NCI-H1048 (cell line): ENCODE data around the gene ZFP64.
"Not testable (repeated sequence)": the region's sequence is repeated elsewhere in the genome, so short reads cannot be mapped to it uniquely, and the experiment has no call there.

Experiments
- DNase-seq: peaks from one replicate; lab custom pipeline; 2025; lab: John Stamatoyannopoulos, UW

The ZFP64 gene

DNA sequence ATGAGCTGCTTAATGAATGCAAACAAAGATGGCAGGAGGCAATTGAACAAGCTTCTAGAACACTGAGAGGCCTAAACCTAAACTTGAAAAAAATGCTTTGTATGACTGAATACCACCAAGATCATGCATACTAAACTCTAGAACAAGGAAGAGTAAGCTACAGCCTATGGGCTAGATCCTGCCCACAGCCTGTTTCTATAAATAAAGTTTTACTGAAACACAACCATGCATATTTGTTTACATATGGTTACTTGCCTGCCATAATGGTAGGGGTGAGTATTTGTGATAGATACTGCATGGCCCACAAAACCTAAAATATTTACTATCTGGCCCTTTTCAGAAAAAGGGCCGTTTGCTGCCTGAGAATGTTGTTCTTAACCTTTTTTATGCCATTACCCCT, 37.0 kb downstream of the ZFP64 start:
- no peak for DNase-seq

DNA sequence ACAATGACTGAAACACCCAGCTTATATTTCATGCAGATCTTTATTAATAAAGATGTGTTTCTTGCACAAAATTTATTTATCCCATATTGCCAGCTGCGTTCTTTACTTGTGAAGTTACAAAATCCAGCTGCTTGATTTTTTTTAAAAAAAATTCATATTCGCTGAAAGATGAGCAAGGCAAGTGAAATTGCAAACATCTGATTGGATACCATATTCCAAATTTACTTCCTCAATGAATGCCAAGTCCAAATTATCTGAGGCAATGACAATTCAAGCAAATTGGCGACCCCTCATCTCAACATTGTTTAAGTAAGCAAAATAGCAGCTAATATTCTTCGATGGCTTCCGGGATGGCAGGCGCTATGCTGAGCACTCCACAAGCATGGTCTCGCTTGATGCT, 37.7 kb downstream of the ZFP64 start:
- DNase-seq, result no peak

DNA sequence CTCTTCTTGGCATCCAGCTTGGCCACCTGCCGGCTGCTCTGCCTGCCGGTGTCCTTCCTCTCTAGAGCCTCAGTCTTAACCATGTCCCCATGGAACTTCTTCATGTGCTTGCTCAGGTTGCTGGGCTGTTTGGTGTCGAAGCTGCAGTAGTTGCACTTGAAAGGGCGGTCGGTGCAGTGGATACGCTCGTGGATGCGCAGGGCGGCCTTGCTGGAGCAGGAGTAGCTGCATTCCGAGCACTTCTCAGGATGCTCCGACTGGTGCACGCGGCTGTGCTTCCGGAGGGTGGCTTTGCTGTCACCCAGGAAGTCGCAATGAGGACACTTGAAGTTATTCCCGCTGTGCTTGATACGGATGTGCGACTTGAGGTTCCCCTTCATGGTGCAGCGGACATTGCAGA, 38.7 kb downstream of the ZFP64 start:
- no peak for DNase-seq

DNA sequence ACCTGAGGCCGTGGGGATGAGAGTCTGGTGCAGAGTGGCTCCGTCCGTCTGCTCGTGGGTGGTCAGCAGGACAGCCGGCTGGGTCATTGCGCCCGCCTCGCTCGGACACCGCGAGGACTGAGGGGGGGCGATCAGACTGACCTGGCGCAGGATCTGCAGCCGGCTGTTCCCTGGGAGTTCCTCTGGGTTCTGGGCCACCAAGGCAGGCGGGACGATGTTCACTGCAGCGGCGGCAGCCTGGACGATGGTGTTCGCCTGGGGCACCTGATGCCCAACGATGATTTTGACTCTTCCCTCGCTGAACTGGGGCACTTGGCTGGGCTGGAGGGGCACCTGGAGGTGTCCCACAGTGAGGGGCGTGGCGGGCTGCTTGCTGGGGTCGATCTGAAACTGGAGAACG, 39.2 kb downstream of the ZFP64 start:
- no peak for DNase-seq

DNA sequence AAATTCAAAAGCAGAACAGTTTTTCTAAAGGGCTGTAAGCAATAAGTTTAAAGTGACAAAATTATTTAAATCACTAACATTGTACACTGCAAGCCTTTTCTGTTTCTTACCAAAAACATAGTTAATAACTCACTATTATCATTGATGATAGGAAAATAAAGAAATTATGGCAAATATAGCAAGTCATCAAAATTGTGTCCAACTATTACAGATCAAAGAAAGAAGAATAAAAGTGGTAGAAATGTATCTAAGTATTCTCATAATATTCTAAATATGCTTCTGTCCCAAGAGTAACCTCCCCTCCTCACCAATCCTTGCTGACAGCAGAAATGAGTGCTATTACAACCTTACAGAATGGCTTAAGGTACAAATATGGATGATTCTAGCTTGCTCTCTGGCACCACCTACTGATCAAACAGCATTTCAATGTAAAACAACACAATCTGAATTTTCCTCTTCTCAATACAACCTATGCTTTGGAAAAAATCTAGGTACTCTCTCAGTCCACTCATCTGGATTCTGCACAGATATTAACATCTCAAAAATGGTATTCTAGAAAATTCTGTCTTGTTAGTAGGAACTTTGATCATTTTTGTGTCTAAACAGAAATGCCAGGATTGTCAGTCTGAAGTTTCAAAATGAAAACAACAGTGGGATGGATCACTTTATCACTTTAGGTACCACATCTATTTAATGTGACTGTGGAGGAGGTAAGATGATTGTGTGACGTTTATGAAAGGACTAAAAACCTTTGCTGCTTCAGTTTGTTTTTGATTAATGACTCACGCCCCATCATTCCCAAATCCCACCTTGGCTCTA, 40.9 kb downstream of the ZFP64 start:
- DNase-seq, result no peak

DNA sequence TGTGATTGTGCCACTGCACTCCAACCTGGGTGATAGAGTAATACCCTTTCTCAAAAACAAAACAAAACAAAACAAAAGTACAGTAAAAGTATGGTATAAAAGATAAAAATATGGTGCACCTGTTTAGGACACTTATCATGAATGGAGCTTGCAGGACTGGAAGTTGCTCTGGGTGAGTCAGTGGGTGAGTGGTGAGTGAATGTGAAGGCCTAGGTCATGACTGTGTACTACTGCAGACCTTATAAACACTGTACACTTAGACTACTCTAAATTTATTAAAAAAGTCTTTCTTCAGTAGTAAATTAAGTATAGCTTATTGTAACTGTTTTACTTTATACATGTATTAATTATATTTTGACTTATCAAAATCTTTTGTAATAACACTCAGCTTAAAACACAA, 46.0 kb downstream of the ZFP64 start:
- DNase-seq, result no peak

DNA sequence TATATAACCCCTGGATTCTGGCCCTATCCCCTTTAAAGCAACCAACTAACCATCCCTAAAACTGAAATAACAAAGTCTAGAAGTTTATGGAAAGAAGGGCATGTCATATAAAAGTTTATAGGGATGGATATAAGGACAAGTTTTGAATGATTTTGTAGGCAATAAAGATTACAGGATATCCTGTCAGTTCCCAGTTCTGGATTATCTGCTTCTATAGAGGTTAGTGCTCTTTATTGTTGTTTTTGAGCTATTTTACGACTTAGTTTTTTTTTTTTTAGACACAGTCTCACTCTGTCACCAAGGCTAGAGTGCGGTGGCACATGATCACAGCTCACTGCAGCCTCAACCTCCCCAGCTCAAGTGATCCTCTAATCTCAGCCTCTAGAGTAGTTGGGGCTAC, 48.3 kb downstream of the ZFP64 start:
- no peak for DNase-seq

DNA sequence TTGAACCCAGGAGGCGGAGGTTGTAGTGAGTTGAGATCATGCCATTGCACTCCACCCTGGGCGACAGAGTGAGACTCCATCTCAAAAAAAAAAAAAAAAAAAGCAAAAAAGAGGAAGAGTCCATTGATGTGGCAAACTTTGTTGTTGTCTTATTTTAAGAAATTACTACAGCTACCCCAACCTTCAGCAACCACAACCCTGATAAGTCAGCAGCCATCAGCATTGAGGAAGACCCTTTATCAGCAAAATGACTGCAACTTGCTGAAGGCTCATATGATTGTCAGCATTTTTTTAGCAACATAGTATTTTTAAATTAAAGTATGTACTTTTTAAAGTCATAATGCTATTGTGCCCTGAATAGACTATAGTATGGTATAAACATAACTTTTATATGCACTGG, 48.8 kb downstream of the ZFP64 start:
- DNase-seq, result no peak

DNA sequence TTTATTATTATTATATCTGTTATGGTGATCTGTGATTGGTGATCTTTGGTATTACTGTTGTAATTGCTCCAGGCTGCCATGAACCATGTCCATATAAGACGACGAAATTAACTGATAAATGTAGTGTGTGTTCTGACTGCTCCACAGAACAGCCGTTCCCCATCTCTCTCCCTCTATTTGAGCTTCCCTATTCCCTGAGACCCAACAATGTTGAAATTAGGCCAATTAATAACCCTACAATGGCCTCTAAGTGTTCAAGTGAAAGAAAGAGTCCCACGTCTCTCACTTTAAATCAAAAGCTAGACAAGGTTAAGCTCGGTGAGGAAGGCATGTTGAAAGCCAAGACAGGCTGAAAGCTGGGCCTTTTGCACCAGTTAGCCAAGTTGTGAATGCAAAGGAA, 51.6 kb downstream of the ZFP64 start:
- no peak for DNase-seq

DNA sequence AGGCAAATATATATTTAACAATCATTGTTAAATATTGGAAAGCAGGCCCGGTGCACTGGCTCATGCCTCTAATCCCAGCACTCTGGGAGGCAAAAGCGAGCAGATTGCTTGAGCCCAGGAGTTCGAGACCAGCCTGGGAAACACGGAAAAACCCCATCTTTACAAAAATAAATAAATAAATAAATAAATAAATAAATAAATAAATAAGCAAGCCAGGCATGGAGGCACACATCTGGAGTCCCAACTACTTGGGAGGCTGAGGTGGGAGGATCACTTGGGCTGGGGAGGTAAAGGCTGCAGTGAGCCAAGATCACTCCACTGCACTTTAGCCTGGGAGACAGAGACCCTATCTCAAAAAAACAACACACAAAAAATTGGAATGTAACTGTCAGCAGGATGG, 53.7 kb downstream of the ZFP64 start:
- DNase-seq, result no peak

DNA sequence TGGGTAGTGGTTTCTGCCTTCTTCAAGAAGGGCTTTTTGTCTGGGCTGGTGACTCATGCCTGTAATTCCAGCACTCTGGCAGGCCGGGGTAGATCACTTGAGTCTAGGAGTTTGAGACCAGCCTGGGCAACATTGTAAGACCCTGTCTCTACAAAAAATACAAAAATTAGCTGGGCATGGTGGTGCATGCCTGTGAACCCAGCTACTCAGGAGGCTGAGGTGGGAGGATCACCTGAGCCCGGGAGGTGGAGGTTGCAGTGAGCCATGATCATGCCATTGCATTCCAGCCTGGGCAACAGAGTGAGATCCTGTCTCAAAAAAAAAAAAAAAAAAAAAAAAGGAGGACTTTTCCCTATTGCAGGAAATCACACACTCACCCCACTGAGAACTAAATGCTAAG, 57.9 kb downstream of the ZFP64 start:
- DNase-seq, result not testable (repeated sequence)

DNA sequence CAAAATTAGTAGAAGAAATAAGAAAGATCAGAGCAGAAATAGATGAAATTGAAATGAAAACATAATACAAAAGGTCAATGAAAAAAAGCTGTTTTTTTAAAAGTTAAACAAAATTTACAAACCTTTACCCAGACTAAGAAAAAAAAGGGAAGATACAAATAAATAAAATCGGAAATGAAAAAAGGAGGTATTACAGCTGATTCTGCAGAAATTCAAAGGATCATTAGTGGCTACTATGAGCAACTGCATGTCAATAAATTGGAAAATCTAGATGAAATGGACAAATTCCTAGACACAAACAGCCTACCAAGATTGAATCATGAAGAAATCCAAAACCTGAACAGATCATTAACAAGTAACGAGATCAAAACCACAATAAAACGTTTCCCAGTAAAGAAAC, 59.2 kb downstream of the ZFP64 start:
- DNase-seq, result no peak

DNA sequence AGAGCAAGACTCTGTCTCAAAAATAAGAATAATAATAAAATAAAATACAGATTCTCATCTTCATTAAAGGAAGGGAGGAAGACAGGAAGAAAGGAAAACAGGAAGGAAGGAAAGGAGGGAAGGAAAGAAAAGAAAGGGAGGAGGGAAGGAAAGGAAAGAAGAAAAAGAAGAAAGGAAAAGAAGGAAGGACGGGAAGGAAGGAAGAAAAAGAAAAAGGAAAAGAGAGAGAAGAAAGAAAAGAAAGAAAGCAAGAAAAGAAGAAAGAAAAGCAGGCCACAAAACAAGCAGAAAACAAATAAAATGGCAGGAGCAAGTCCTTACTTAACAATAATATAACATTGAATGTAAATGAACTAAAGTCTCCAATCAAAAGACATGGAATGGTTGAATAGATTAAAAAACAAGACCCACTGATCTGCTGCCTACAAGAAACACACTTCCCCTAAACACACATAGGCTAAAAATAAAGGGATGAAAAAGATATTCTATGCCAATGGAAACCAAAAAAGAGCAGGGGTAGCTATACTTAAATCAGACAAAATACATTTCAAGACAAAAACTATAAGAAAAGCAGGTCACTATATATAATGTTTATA, 60.4 kb downstream of the ZFP64 start:
- no peak for DNase-seq

DNA sequence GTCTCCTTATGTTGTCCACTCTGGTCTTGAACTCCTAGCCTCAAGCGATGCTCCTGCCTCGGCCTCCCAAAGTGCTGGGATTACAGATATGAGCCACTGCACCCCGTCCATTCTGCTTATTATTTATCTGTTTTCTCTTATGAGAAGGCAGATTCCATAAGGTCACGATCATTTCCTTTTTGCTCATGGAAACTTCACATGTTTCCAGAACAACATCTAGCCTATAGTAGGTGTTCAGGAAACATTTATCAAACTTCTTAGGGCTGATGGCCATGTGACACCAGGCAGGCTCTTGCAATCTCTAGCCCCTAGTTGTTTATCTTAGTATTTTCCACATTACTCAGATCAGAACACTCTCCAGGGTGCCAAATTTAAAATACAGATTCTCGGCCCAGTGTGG, 61.2 kb downstream of the ZFP64 start:
- no peak for DNase-seq

DNA sequence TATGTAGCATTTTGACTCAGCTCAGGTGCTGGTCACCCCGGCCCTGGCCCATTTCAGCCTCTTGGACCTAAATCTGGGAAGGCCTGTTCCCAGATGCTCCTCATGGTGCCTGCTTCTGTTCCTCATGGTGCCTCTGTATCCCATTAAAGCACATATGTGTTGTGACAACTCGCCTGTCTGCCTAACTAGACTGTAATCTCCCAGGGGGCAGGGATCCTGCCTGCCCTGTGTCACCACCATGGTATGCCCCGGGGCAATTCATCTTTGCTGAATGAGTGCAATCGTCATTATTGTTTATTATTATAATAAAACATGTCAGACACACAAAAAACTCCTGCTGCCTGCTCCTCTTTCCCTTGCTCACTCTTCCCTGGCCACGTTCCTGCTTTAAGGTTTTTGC, 62.0 kb downstream of the ZFP64 start:
- no peak for DNase-seq

DNA sequence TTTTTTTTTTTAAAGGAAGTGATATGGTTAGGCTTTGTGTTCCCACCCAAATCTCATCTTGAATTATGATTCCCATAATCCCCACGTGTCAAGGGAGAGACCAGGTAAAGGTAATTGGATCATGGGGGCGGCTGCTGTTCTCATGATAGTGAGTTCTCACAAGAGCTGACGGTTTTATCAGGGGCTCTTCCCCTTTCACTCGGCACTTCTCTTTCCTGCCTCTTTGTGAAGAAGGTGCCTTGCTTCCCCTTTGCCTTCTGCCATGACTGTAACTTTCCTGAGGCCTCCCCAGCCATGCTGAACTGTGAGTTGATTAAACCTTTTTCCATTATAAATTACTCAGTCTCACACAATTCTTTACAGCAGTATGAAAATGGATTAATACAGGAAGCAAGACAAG, 64.3 kb downstream of the ZFP64 start:
- no peak for DNase-seq

DNA sequence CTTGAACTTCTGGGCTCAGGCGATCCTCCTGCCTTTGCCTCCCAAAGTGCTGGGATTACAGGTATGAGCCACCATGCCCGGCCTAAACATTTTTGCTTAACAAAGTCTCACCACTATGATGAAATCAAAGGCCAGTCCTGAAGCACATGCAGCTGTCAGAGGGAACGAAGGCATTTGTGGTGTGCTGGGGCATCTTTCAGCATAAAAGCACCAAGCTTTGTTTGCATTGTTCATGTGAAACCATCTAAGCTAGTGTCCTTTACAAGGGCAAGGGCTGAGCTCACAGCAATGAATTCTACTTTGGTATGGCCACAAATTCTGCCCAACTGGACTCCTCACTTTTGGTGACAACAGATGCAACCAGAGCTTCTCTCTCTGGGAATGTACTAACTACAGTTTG, 66.8 kb downstream of the ZFP64 start:
- no peak for DNase-seq

DNA sequence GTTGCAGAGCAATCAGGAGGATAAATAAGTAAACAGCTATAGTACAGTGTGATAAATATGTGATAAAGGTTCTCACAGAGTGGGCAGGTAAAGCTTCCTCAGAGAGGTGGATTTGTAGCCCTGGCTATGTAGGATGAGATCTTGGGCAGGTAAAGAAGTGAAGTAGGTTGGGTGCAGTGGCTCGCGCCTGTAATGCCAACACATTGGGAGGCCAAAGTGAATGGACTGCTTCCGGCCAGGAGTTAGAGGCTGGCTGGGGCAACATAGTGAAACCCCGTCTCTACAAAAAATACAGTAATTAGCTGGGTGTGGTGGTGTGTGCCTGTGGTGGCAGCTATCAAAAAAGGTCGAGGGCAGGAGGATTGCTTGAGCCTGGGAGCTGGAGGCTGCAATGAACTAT, 72.9 kb downstream of the ZFP64 start:
- DNase-seq, result no peak

DNA sequence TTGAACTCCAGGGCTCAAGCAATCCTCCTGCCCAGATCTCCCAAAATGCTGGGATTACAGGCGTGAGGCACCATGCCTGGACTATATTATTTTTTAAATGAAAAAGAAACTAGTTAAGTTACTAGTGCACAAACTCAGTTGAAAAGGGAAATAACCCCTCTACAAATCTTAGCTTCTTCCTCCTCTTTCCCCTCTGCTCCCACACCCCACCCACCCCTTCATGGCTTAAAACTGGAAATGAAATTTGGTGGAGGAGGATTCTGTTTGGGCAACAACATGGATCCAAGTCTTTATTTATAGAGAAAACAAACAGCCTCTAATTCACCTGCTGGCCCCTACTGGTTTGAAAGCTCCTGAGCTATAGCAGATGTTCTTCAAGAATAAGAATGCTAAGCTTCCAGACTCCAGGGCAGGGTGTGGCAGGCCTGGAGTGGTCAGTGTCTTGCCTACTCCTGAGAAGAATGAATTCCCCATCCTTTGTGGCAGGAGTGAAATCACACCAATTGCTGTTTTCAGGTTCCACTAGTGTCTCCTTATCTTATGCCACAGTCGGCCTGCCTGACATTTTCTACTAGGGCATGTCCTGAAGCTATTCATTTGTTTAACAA, 73.5 kb downstream of the ZFP64 start:
- no peak for DNase-seq

DNA sequence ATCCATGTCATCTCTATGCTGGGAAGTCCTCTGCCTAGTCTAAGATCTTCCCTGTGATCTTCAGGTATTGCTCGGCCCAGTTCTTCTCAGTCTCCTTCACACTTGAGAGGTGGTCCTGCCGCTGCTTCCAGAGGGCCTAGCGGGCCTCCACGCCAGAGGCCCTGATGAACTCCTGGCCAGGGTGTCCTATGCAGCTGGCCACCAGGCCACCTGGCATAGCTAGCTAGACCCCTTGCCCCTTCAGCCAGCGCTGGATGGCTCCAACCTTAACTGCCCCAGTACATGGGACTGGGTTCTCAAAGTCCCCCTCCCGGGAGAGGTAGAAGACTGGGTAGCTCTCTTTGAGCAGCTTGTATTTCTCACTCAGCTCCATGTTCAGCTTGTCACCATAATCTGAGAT, 81.1 kb downstream of the ZFP64 start:
- no peak for DNase-seq

DNA sequence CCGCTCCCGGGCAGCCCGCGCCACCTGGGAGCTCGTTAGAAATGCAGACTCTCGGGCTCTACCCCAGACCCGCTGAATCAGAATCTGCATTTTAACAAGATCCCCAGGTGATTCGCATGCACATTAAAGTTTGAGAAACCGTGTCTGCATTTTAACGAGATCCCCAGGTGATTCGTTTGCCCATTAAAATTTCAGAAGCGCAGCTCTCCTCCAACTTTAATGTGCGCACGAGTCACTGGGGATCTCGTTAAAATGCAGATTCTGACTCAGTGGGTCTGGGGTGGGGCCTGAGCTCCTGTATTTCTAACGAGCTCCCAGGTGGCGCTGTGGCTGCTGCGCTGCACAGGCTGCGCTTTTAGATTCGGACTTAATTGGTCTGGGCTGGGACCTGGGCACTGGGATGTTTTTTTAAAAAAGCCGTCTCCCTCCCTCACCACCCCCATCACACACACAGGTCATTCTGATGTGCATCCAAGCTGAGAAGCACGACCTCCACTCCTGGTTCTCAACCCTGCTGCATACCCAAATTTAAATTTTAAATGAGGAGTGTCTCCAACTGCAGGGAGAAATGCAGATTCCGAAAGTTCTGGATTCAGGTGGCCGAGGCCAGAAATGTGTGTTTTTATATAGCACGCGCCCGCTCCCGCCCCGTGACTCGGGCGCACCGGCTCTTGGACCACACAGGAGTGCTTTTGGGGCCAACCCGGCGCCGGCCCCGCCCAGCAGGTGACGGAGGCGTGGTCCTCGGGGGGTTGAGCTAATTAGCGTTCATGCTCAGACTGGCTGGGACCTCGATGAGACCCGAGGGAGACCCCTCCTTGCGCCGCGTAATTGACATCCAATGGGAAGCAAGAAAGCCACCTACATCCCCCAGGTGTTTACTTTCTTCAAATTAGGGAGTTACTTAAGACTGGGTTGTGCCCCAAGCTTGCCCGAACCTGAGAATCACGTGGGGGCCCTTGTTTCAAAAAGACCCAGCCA, 85.8 kb downstream of the ZFP64 start:
- DNase-seq, result no peak
